Right atrium auricular region (tissue), 2 donors: ENCODE data around the gene DNAJC21. TPM values are rescaled to one million over a fixed set of nuclear protein-coding genes. Genes with fewer than 3 reads are reported as not detected.
"Not testable (repeated sequence)": the region's sequence is repeated elsewhere in the genome, so short reads cannot be mapped to it uniquely, and the experiment has no call there.

Experiments used
- DNase-seq: peaks from one replicate; pipeline ENCODE4 v3.0.0-alpha.2; 2019; ENCODE audit warnings: low spot score
- H3K27ac ChIP-seq, 2 donors: fragments of 200-600 bp; sonication (generic); 1 replicate in 1 of 2; 2 replicates in 1 of 2; pipeline ENCODE4 v1.5.1; 2016 to 2019
- H3K27me3 ChIP-seq, 2 donors: fragments of 200-600 bp; sonication (generic); one replicate each; pipeline versions ENCODE4 v1.5.1 to v1.6.0; 2017 to 2019
- H3K36me3 ChIP-seq: fragments of 200-600 bp; sonication (generic); one replicate; pipeline ENCODE4 v1.5.1; 2016
- H3K4me1 ChIP-seq, 2 donors: fragments of 200-600 bp; sonication (generic); one replicate each; pipeline versions ENCODE4 v1.5.1 to v1.6.0; 2017 to 2019
- H3K4me3 ChIP-seq, 2 donors: fragments of 200-600 bp; sonication (generic); 1 replicate in 1 of 2; 2 replicates in 1 of 2; pipeline ENCODE4 v1.5.1; 2017 to 2019; ENCODE audit warnings: mild to moderate bottlenecking in 1 of 2, moderate library complexity in 1 of 2
- H3K9me3 ChIP-seq, 2 donors: fragments of 200-600 bp; sonication (generic); one replicate each; pipeline ENCODE4 v1.5.1; 2019
- CTCF ChIP-seq, 2 donors: fragments of 200-600 bp; sonication (generic); IDR thresholded peaks; one replicate each; pipeline ENCODE4 v1.5.1; 2019; ENCODE audit warnings: antibody characterized with exemption in 2 of 2
- total RNA-seq, 2 donors: library from RNA; depleted of rRNA; stranded (reverse); fragments of >200 nt; gene quantifications; one replicate each; pipeline ENCODE4 v1.1.0, GENCODE V29; 2016

The DNAJC21 gene
- total RNA-seq, 2 donors from 2014 or later = 39.1 to 50.8 TPM

GRCh38 chr5:34915139-34915855 lies 14.1 kb upstream of the DNAJC21 start, which contains the start of the genes BRIX1 and RAD1:
Gene BRIX1, plus strand, starts transcription at chr5:34915711. Its CDS starts 28 bp downstream, at chr5:34915739.
Gene RAD1, minus strand, starts transcription at chr5:34915504. Its CDS starts 612 bp downstream, at chr5:34914892.
- TF ChIP-seq CTCF (IDR thresholded peaks at IDR 0.05) = peak in 1 of 2 donors; percentile 49
- H3K9me3 ChIP-seq = no peaks in the 10 kb centered on the region
- H3K27me3 ChIP-seq = no peaks in the 10 kb centered on the region
- H3K4me3 ChIP-seq = peak within 1 kb of the TSS; percentile 90 to 95
- peaks cover 0 to 31% of the 10 kb centered on the region in 2 donors for H3K4me1 ChIP-seq
- H3K27ac ChIP-seq = peak within 1 kb of the TSS; percentile 81 to 88
- peak; percentile 96 for DNase-seq
- H3K36me3 ChIP-seq = peaks cover 33% of the 10 kb centered on the region

- peak overlapping the region; percentile 90 to 95 for H3K4me3 ChIP-seq
- H3K9me3 ChIP-seq = no peaks in the 10 kb centered on the region
- H3K27ac ChIP-seq = peak overlapping the region; percentile 81 to 88
- peaks cover 0 to 31% of the 10 kb centered on the region in 2 donors for H3K4me1 ChIP-seq
- no peak for TF ChIP-seq CTCF (IDR thresholded peaks at IDR 0.05)
- no peaks in the 10 kb centered on the region for H3K27me3 ChIP-seq
- no peak for DNase-seq
- peaks cover 33% of the 10 kb centered on the region for H3K36me3 ChIP-seq
These were observed 13.5 kb upstream of the DNAJC21 start for GRCh38 chr5:34915856-34916192.

GRCh38 chr5:34916518-34916917 lies 12.8 kb upstream of the DNAJC21 start:
- Histone ChIP-seq H3K36me3 (peaks cover 28% of the 10 kb centered on the region), H3K27me3 (no peaks in the 10 kb centered on the region), H3K27ac (peak overlapping the region in 1 of 2 donors; percentile 81), H3K4me1 (peaks cover 0 to 31% of the 10 kb centered on the region in 2 donors), H3K4me3 (peak overlapping the region; percentile 90 to 95), H3K9me3 (no peaks in the 10 kb centered on the region)
- TF ChIP-seq CTCF (IDR thresholded peaks at IDR 0.05) = no peak
- DNase-seq = no peak

- H3K36me3 ChIP-seq = peaks cover 34% of the 10 kb centered on the region
- no peak for DNase-seq
- no peak overlapping the region for H3K4me3 ChIP-seq
These were observed 11.3 kb upstream of the DNAJC21 start for GRCh38 chr5:34918025-34918424.

GRCh38 chr5:34919077-34919476 lies 10.3 kb upstream of the DNAJC21 start:
- Histone ChIP-seq H3K4me3 (no peak overlapping the region), H3K4me1 (peaks cover 0 to 30% of the 10 kb centered on the region in 2 donors), H3K27ac (no peak overlapping the region), H3K9me3 (no peaks in the 10 kb centered on the region), H3K27me3 (no peaks in the 10 kb centered on the region), H3K36me3 (peaks cover 44% of the 10 kb centered on the region)
- no peak for DNase-seq
- TF ChIP-seq CTCF (IDR thresholded peaks at IDR 0.05) = no peak

More at GRCh38 chr5:34918025-34918424, 11.3 kb upstream of the DNAJC21 start:
- H3K4me1 ChIP-seq = peaks cover 0 to 31% of the 10 kb centered on the region in 2 donors
- H3K9me3 ChIP-seq = no peaks in the 10 kb centered on the region
- H3K27me3 ChIP-seq = no peaks in the 10 kb centered on the region
- no peak overlapping the region for H3K27ac ChIP-seq
- no peak for TF ChIP-seq CTCF (IDR thresholded peaks at IDR 0.05)

- DNase-seq, H3K4me3 ChIP-seq, H3K27me3 ChIP-seq, H3K4me1 ChIP-seq, H3K9me3 ChIP-seq: not testable (repeated sequence)
- Histone ChIP-seq H3K36me3 (peaks cover 65% of the 10 kb centered on the region), H3K27ac (peak overlapping the region in 1 of 2 donors; percentile 67)
These were observed 6.1 kb upstream of the DNAJC21 start for GRCh38 chr5:34923256-34923655.
